HG03520 (cell line): ENCODE measurements around the gene SSBP2.
"Not testable (repeated sequence)": the region's sequence is repeated elsewhere in the genome, so short reads cannot be mapped to it uniquely, and the experiment has no call there.

Experiments used
- ATAC-seq: cut with Tn5 transposase; IDR thresholded peaks from one replicate; pipeline ENCODE4 v1.9.1; 2021; ENCODE audit warnings: mild to moderate bottlenecking, moderate library complexity; ENCODE audit not compliant: unreplicated experiment

The SSBP2 gene

GRCh38 chr5:81740758-81741157 is 10.1 kb downstream of the SSBP2 start:
- ATAC-seq, result no peak

- ATAC-seq, result no peak
Observed at GRCh38 chr5:81739291-81739690, 11.6 kb downstream of the SSBP2 start.

- no peak for ATAC-seq
Observed at GRCh38 chr5:81729276-81729675, 21.6 kb downstream of the SSBP2 start.

- no peak for ATAC-seq
Observed at GRCh38 chr5:81728301-81728700, 22.6 kb downstream of the SSBP2 start.

- ATAC-seq, result no peak
Observed at GRCh38 chr5:81726297-81726696, 24.6 kb downstream of the SSBP2 start.

GRCh38 chr5:81724571-81724970 is 26.3 kb downstream of the SSBP2 start:
- no peak for ATAC-seq

- ATAC-seq, result no peak
Observed at GRCh38 chr5:81724108-81724507, 26.8 kb downstream of the SSBP2 start.

GRCh38 chr5:81721049-81721448 is 29.8 kb downstream of the SSBP2 start:
- no peak for ATAC-seq

- ATAC-seq, result no peak
Observed at GRCh38 chr5:81719743-81720345, 31.1 kb downstream of the SSBP2 start.

- ATAC-seq, result no peak
Observed at GRCh38 chr5:81718300-81718699, 32.6 kb downstream of the SSBP2 start.

- no peak for ATAC-seq
Observed at GRCh38 chr5:81717860-81718259, 33.0 kb downstream of the SSBP2 start.

- ATAC-seq, result no peak
Observed at GRCh38 chr5:81717226-81717625, 33.7 kb downstream of the SSBP2 start.

- ATAC-seq, result not testable (repeated sequence)
Observed at GRCh38 chr5:81714076-81714475, 36.8 kb downstream of the SSBP2 start.

- no peak for ATAC-seq
Observed at GRCh38 chr5:81708889-81709288, 42.0 kb downstream of the SSBP2 start.

- ATAC-seq, result no peak
Observed at GRCh38 chr5:81703840-81704239, 47.1 kb downstream of the SSBP2 start.

GRCh38 chr5:81700166-81700565 is 50.7 kb downstream of the SSBP2 start:
- no peak for ATAC-seq

- no peak for ATAC-seq
Observed at GRCh38 chr5:81698813-81699212, 52.1 kb downstream of the SSBP2 start.

- no peak for ATAC-seq
Observed at GRCh38 chr5:81696418-81697397, 54.2 kb downstream of the SSBP2 start.

GRCh38 chr5:81694726-81695125 is 56.2 kb downstream of the SSBP2 start:
- ATAC-seq, result no peak

- no peak for ATAC-seq
Observed at GRCh38 chr5:81688215-81688614, 62.7 kb downstream of the SSBP2 start.

GRCh38 chr5:81687292-81687691 is 63.6 kb downstream of the SSBP2 start:
- ATAC-seq, result no peak

- ATAC-seq, result no peak
Observed at GRCh38 chr5:81685471-81685870, 65.4 kb downstream of the SSBP2 start.
